HepG2 (cell line): Measurements from ENCODE around the gene CCDC18. TPM values are rescaled to one million over a fixed set of nuclear protein-coding genes. Genes with fewer than 3 reads are reported as not detected.

Experiments
- BCLAF1 ChIP-seq: fragments of 450-650 bp; IDR thresholded peaks from 2 replicates; pipeline ENCODE4 v1.6.1; 2017; ENCODE audit warnings: mild to moderate bottlenecking
- BORCS8-MEF2B ChIP-seq: sonication (generic); formaldehyde crosslinking; IDR thresholded peaks from 2 replicates; pipeline ENCODE4 v1.8.0; 2022; ENCODE audit warnings: mild to moderate bottlenecking, missing genetic modification reagents
- HDAC2 ChIP-seq: sonication (generic); formaldehyde crosslinking; IDR thresholded peaks from 2 replicates; pipeline ENCODE4 v1.4.0; 2020; ENCODE audit warnings: missing genetic modification reagents
- HNF1B ChIP-seq: sonication (generic); formaldehyde crosslinking; IDR thresholded peaks from 2 replicates; pipeline ENCODE4 v1.5.1; 2020; ENCODE audit warnings: mild to moderate bottlenecking, moderate library complexity, missing genetic modification reagents
- IRX3 ChIP-seq: sonication (generic); formaldehyde crosslinking; IDR thresholded peaks from 2 replicates; pipeline ENCODE4 v1.8.1; 2023; ENCODE audit warnings: mild to moderate bottlenecking, low read depth, missing genetic modification reagents, borderline replicate concordance
- ISL2 ChIP-seq: sonication (generic); formaldehyde crosslinking; IDR thresholded peaks from 2 replicates; pipeline ENCODE4 v1.5.0; 2020; ENCODE audit warnings: missing genetic modification reagents
- KDM6A ChIP-seq: IDR thresholded peaks from 2 replicates; pipeline ENCODE4 v1.6.1; 2016; ENCODE audit warnings: low read depth
- LBX2 ChIP-seq: sonication (generic); formaldehyde crosslinking; IDR thresholded peaks from 2 replicates; pipeline ENCODE4 v1.5.0; 2020; ENCODE audit warnings: missing genetic modification reagents, mild to moderate bottlenecking, borderline replicate concordance
- MAX ChIP-seq: IDR thresholded peaks from 2 replicates; pipeline ENCODE4 v1.6.1; 2012; ENCODE audit warnings: inconsistent platforms
- NFE2 ChIP-seq: sonication (generic); formaldehyde crosslinking; IDR thresholded peaks from 2 replicates; pipeline ENCODE4 v1.4.0; 2020; ENCODE audit warnings: missing genetic modification reagents
- ONECUT2 ChIP-seq: sonication (generic); formaldehyde crosslinking; IDR thresholded peaks from 2 replicates; pipeline ENCODE4 v1.4.0; 2020; ENCODE audit warnings: missing genetic modification reagents
- PHF21A ChIP-seq: sonication (generic); formaldehyde crosslinking; IDR thresholded peaks from 2 replicates; pipeline ENCODE4 v1.5.0; 2020; ENCODE audit warnings: mild to moderate bottlenecking, missing genetic modification reagents
- RBFOX2 ChIP-seq: fragments of 200-400 bp; formaldehyde crosslinking; IDR thresholded peaks from 2 replicates; pipeline ENCODE4 v1.6.1; 2017; ENCODE audit warnings: low read depth, mild to moderate bottlenecking, low read length
- RCOR2 ChIP-seq: IDR thresholded peaks from 2 replicates; pipeline ENCODE4 v1.6.1; 2016; ENCODE audit warnings: missing biosample characterization, missing genetic modification reagents
- SALL1 ChIP-seq: sonication (generic); formaldehyde crosslinking; IDR thresholded peaks from 2 replicates; pipeline ENCODE4 v1.8.0; 2022; ENCODE audit warnings: mild to moderate bottlenecking, missing genetic modification reagents
- SP140L ChIP-seq: sonication (generic); formaldehyde crosslinking; IDR thresholded peaks from 2 replicates; pipeline ENCODE4 v1.4.0; 2020; ENCODE audit warnings: missing genetic modification reagents, borderline replicate concordance
- TFAP4 ChIP-seq: sonication (generic); IDR thresholded peaks from 2 replicates; pipeline ENCODE4 v1.6.1; 2016; ENCODE audit warnings: low read depth, borderline replicate concordance
- TFE3 ChIP-seq: IDR thresholded peaks from 2 replicates; pipeline ENCODE4 v1.6.1; 2016
- THAP11 ChIP-seq: IDR thresholded peaks from 2 replicates; pipeline ENCODE4 v1.6.1; 2016; ENCODE audit warnings: missing biosample characterization, missing genetic modification reagents
- ZFP1 ChIP-seq: IDR thresholded peaks from 2 replicates; pipeline ENCODE4 v1.6.1; 2016
- ZFP36L1 ChIP-seq: sonication (generic); formaldehyde crosslinking; IDR thresholded peaks from 2 replicates; pipeline ENCODE4 v1.8.0; 2022; ENCODE audit warnings: mild to moderate bottlenecking, missing genetic modification reagents, moderate library complexity
- ZNF207 ChIP-seq: fragments of 450-650 bp; IDR thresholded peaks from 2 replicates; pipeline ENCODE4 v1.6.1; 2016; ENCODE audit warnings: antibody characterized with exemption, borderline replicate concordance
- ZNF292 ChIP-seq: sonication (generic); formaldehyde crosslinking; IDR thresholded peaks from 2 replicates; pipeline ENCODE4 v1.8.1; 2022; ENCODE audit warnings: mild to moderate bottlenecking, low read depth, missing genetic modification reagents, borderline replicate concordance
- ZNF564 ChIP-seq: sonication (generic); formaldehyde crosslinking; IDR thresholded peaks from 2 replicates; pipeline ENCODE4 v1.8.1; 2023; ENCODE audit warnings: mild to moderate bottlenecking, missing genetic modification reagents
- polyA plus RNA-seq, 8 experiments: library from polyadenylated mRNA; depleted of rRNA in 3 of 8; stranded (reverse) in 7 of 8; unstranded in 1 of 8; fragments of >200 nt; fragmentation: Illumina TruSeq in 4 of 8; extraction: Trizol in 4 of 8; gene quantifications; 2 replicates each; pipeline versions ENCODE4 v1.2.1 to v1.2.3, GENCODE V29; 2011 to 2016; ENCODE audit warnings: low read depth in 4 of 8, missing spikeins in 1 of 8, mixed read lengths in 1 of 8; ENCODE audit not compliant: insufficient read depth in 1 of 8
- total RNA-seq, 5 experiments: library from RNA; depleted of rRNA; stranded (reverse); fragments of >200 nt; fragmentation: Illumina TruSeq; extraction: Trizol; gene quantifications; 2 replicates each; pipeline ENCODE4 v1.2.3, GENCODE V29; 2016; ENCODE audit warnings: low read depth in 1 of 5

CCDC18 gene
- total and polyA plus RNA-seq, 2 of the 13 experiments (the other 11 are each of a cell fraction or from before 2014, with no cell fraction given): 1.9 to 18.4 TPM

GRCh38 chr1:93275634-93276295 lies 95.2 kb downstream of the CCDC18 start (continued):
- peak; percentile 94 for TF ChIP-seq TFAP4
- 0 out of 2 replicates have a peak, but pooled peaks have one; percentile 65 for TF ChIP-seq SP140L
- no peak for TF ChIP-seq ZNF207
- TF ChIP-seq ONECUT2: peak; percentile 14; the same call in 1 of the 2 replicates
- TF ChIP-seq NFE2 (CRISPR knock-in tag): no peak
- peak; percentile 37; the same call in 1 of the 2 replicates for TF ChIP-seq RCOR2 (CRISPR knock-in tag)
- peak; percentile 60 for TF ChIP-seq RBFOX2
- TF ChIP-seq HNF1B: 0 out of 2 replicates have a peak, but pooled peaks have one; percentile 43
- TF ChIP-seq SALL1: 0 out of 2 replicates have a peak, but pooled peaks have one; percentile 47
- no peak for TF ChIP-seq LBX2 (CRISPR knock-in tag)
- TF ChIP-seq ZFP1 (CRISPR knock-in tag): no peak
- peak; percentile 66; the same call in 1 of the 2 replicates for TF ChIP-seq PHF21A
- TF ChIP-seq HDAC2 (CRISPR knock-in tag): 0 out of 2 replicates have a peak, but pooled peaks have one; percentile 17
- TF ChIP-seq TFE3: 0 out of 2 replicates have a peak, but pooled peaks have one; percentile 18
- peak; percentile 37; the same call in 1 of the 2 replicates for TF ChIP-seq THAP11 (CRISPR knock-in tag)
- TF ChIP-seq IRX3 (CRISPR knock-in tag): no peak
- TF ChIP-seq BCLAF1: no peak
- peak; percentile 58; the same call in 1 of the 2 replicates for TF ChIP-seq ZNF292
- no peak for TF ChIP-seq ZNF564 (CRISPR knock-in tag)
- TF ChIP-seq MAX: peak; percentile 23; the same call in 1 of the 2 replicates
- TF ChIP-seq BORCS8-MEF2B (CRISPR knock-in tag): no peak
- peak; percentile 48 for TF ChIP-seq KDM6A (CRISPR knock-in tag)
- 0 out of 2 replicates have a peak, but pooled peaks have one; percentile 44 for TF ChIP-seq ISL2
- TF ChIP-seq ZFP36L1 (CRISPR knock-in tag): no peak
